Liver (tissue), 9 donors: ENCODE measurements around the gene ENDOU. TPM values are rescaled to one million over a fixed set of nuclear protein-coding genes. Genes with fewer than 3 reads are reported as not detected.

Experiments used
- DNase-seq: peaks from one replicate; pipeline ENCODE4 v3.0.0-alpha.2; 2017; ENCODE audit warnings: low spot score
- H3K27ac ChIP-seq, 2 donors: one replicate each; pipeline ENCODE4 v1.7.0; 2013; ENCODE audit warnings: inconsistent platforms in 2 of 2, low read length in 2 of 2, control low read depth in 1 of 2, low read depth in 1 of 2, mild to moderate bottlenecking in 1 of 2
- H3K27me3 ChIP-seq, 4 donors: one replicate each; pipeline versions ENCODE4 v1.6.1 to v1.7.0; 2013; ENCODE audit warnings: low read length in 3 of 4, inconsistent platforms in 1 of 4, mild to moderate bottlenecking in 1 of 4, moderate library complexity in 1 of 4; ENCODE audit not compliant: control insufficient read depth in 4 of 4, insufficient read depth in 4 of 4
- H3K36me3 ChIP-seq, 4 donors: one replicate each; pipeline versions ENCODE4 v1.6.1 to v1.7.0; 2013; ENCODE audit warnings: low read length in 3 of 4, mild to moderate bottlenecking in 3 of 4, low read depth in 1 of 4, moderate library complexity in 1 of 4; ENCODE audit not compliant: control insufficient read depth in 4 of 4, insufficient read depth in 3 of 4
- H3K4me1 ChIP-seq, 4 donors: one replicate each; pipeline versions ENCODE4 v1.6.1 to v1.7.0; 2013; ENCODE audit warnings: low read length in 3 of 4, mild to moderate bottlenecking in 3 of 4, moderate library complexity in 1 of 4; ENCODE audit not compliant: control insufficient read depth in 4 of 4, insufficient read depth in 4 of 4
- H3K4me3 ChIP-seq, 3 donors: one replicate each; pipeline versions ENCODE4 v1.6.1 to v1.7.0; 2013; ENCODE audit warnings: low read length in 3 of 3, control low read depth in 1 of 3, low read depth in 1 of 3, mild to moderate bottlenecking in 1 of 3
- H3K9ac ChIP-seq, 2 donors: one replicate each; pipeline ENCODE4 v1.7.0; 2013; ENCODE audit warnings: low read length in 2 of 2, mild to moderate bottlenecking in 2 of 2, moderate library complexity in 2 of 2, control low read depth in 1 of 2, low read depth in 1 of 2
- H3K9me3 ChIP-seq, 4 donors: one replicate each; pipeline versions ENCODE4 v1.6.1 to v1.7.0; 2013; ENCODE audit warnings: low read length in 3 of 4; ENCODE audit not compliant: control insufficient read depth in 4 of 4
- ATF3 ChIP-seq: IDR thresholded peaks from 2 replicates; pipeline ENCODE4 v1.6.1; 2016; ENCODE audit warnings: antibody characterized with exemption
- CTCF ChIP-seq: fragments of 150-350 bp; IDR thresholded peaks from 2 replicates; pipeline ENCODE4 v1.5.1; 2017; ENCODE audit warnings: improper control_type of control experiment, low read depth, low read length; ENCODE audit not compliant: missing input control
- EGR1 ChIP-seq, 2 donors: IDR thresholded peaks; 2 replicates each; pipeline ENCODE4 v1.6.1; 2016 to 2018; ENCODE audit warnings: antibody characterized with exemption in 2 of 2, low read depth in 2 of 2
- FOXA1 ChIP-seq: IDR thresholded peaks from 2 replicates; pipeline ENCODE4 v1.6.1; 2016; ENCODE audit warnings: antibody characterized with exemption
- FOXA2 ChIP-seq: IDR thresholded peaks from 2 replicates; pipeline ENCODE4 v1.6.1; 2016; ENCODE audit warnings: antibody characterized with exemption
- GABPA ChIP-seq, 2 donors: IDR thresholded peaks in 1 of 2; conservative IDR thresholded peaks in 1 of 2; 2 replicates each; pipeline ENCODE4 v1.6.1; 2016; ENCODE audit warnings: antibody characterized with exemption in 2 of 2, mild to moderate bottlenecking in 1 of 2, moderate library complexity in 1 of 2
- HNF4A ChIP-seq, 2 donors: conservative IDR thresholded peaks; 2 replicates each; pipeline ENCODE4 v1.6.1; 2016; ENCODE audit warnings: antibody characterized with exemption in 2 of 2, mild to moderate bottlenecking in 2 of 2
- JUND ChIP-seq, 2 donors: IDR thresholded peaks; 2 replicates each; pipeline ENCODE4 v1.6.1; 2016; ENCODE audit warnings: antibody characterized with exemption in 2 of 2
- MAX ChIP-seq: IDR thresholded peaks from 2 replicates; pipeline ENCODE4 v1.6.1; 2016; ENCODE audit warnings: antibody characterized with exemption
- NR2F2 ChIP-seq: IDR thresholded peaks from 2 replicates; pipeline ENCODE4 v1.6.1; 2016; ENCODE audit warnings: antibody characterized with exemption
- RAD21 ChIP-seq, 2 donors: IDR thresholded peaks; 2 replicates each; pipeline ENCODE4 v1.6.1; 2016; ENCODE audit warnings: antibody characterized with exemption in 2 of 2, mild to moderate bottlenecking in 2 of 2
- REST ChIP-seq: IDR thresholded peaks from 2 replicates; pipeline ENCODE4 v1.6.1; 2016; ENCODE audit warnings: antibody characterized with exemption, mild to moderate bottlenecking
- RXRA ChIP-seq, 2 donors: IDR thresholded peaks; 2 replicates each; pipeline ENCODE4 v1.6.1; 2017 to 2018; ENCODE audit warnings: antibody characterized with exemption in 2 of 2, mild to moderate bottlenecking in 1 of 2
- SP1 ChIP-seq: IDR thresholded peaks from 2 replicates; pipeline ENCODE4 v1.6.1; 2018; ENCODE audit warnings: antibody characterized with exemption, mild to moderate bottlenecking
- TAF1 ChIP-seq: conservative IDR thresholded peaks from 2 replicates; pipeline ENCODE4 v1.6.1; 2016; ENCODE audit warnings: antibody characterized with exemption, mild to moderate bottlenecking
- YY1 ChIP-seq: IDR thresholded peaks from 2 replicates; pipeline ENCODE4 v1.6.1; 2016; ENCODE audit warnings: antibody characterized with exemption, mild to moderate bottlenecking
- ZBTB33 ChIP-seq: IDR thresholded peaks from 2 replicates; pipeline ENCODE4 v1.6.1; 2016; ENCODE audit warnings: antibody characterized with exemption
- WGBS: extraction: QIAGEN DNeasy Blood & Tissue Kit; methylation state at CpG from one replicate; pipeline ENCODE4 v1.1.7; 2013; 5-methylcytosine and 5-hydroxymethylcytosine counted together
- polyA plus RNA-seq, 2 donors: library from polyadenylated mRNA; stranded (reverse) in 1 of 2; unstranded in 1 of 2; fragments of 200-250 nt in 1 of 2; fragments of >200 nt in 1 of 2; fragmentation: Nextera tagmentation in 1 of 2; extraction: Ambion mirVana in 1 of 2; gene quantifications; one replicate each; pipeline versions ENCODE4 v1.2.1 to v1.2.3, GENCODE V29; 2013 to 2015
- total RNA-seq, 2 donors: library from RNA; depleted of rRNA; stranded (reverse); fragments of >200 nt; gene quantifications; one replicate each; pipeline ENCODE4 v1.2.3, GENCODE V29; 2014
- donor health status: healthy.
- donor health status: healthy.
- donor health status: healthy.
- donor health status: healthy.
- donor health status: healthy.

Gene ENDOU
- total and polyA plus RNA-seq, 4 donors, result 0.25 TPM; not detected in 3

- TF ChIP-seq CTCF, result no peak
- TF ChIP-seq ATF3, result no peak
- TF ChIP-seq RAD21 (IDR thresholded peaks at IDR 0.05), result no peak
- no peak for TF ChIP-seq TAF1
- no peak for TF ChIP-seq SP1
Observed at GRCh38 chr12:47740606-47741339, 15.5 kb upstream of the ENDOU start (continued).

GRCh38 chr12:47739979-47740378 lies 14.7 kb upstream of the ENDOU start:
- Histone ChIP-seq H3K9me3 (no peaks in the 10 kb centered on the region), H3K9ac (no peak overlapping the region), H3K36me3 (no peaks in the 10 kb centered on the region), H3K27ac (no peak overlapping the region), H3K4me1 (peaks cover 10 to 12% (median 11%) of the 10 kb centered on the region in 4 donors), H3K27me3 (no peaks in the 10 kb centered on the region), H3K4me3 (no peak overlapping the region)
- WGBS, result 79% methylated on average over 12 of the region's 12 CpGs
- DNase-seq, result no peak
- TF ChIP-seq RAD21 (IDR thresholded peaks at IDR 0.05), result no peak
- TF ChIP-seq NR2F2, result no peak
- TF ChIP-seq FOXA2, result no peak
- TF ChIP-seq HNF4A (conservative IDR thresholded peaks at IDR 0.05), result no peak
- TF ChIP-seq TAF1, result no peak
- TF ChIP-seq SP1, result no peak
- no peak for TF ChIP-seq CTCF
- TF ChIP-seq FOXA1, result no peak
- TF ChIP-seq YY1, result no peak
- no peak for TF ChIP-seq MAX
- TF ChIP-seq GABPA (IDR thresholded peaks at IDR 0.05 in 1 of 2, conservative IDR thresholded peaks at IDR 0.05 in 1 of 2), result no peak
- TF ChIP-seq JUND (IDR thresholded peaks at IDR 0.05), result no peak
- TF ChIP-seq REST, result no peak
- TF ChIP-seq ZBTB33, result no peak
- no peak for TF ChIP-seq RXRA (IDR thresholded peaks at IDR 0.05)
- TF ChIP-seq EGR1 (IDR thresholded peaks at IDR 0.05; ENCODE audit: low read depth in 2 of 2), result no peak
